GM12891 (cell line): Measurements from ENCODE around the gene SLC11A2.

ENCODE experiments used
- DNase-seq: peaks from one replicate; pipeline ENCODE4 v3.0.0; 2011; ENCODE audit warnings: low spot score; ENCODE audit not compliant: insufficient read length
- FAIRE-seq: peaks from 2 replicates; lab custom pipeline; 2011; peaks lifted over from hg19 to GRCh38; lab: Jason Lieb, UNC
- PAX5 ChIP-seq: IDR thresholded peaks from 2 replicates; pipeline ENCODE4 v1.6.1; 2011; ENCODE audit warnings: low read length, moderate library complexity, mild to moderate bottlenecking; ENCODE audit not compliant: insufficient read depth, severe bottlenecking
- POLR2A ChIP-seq: IDR thresholded peaks from 2 replicates; pipeline ENCODE4 v1.6.1; 2011; ENCODE audit warnings: low read depth, low read length, control low read depth
- POLR2AphosphoS5 ChIP-seq: IDR thresholded peaks from 2 replicates; pipeline ENCODE4 v1.6.1; 2011; ENCODE audit warnings: low read depth, low read length, control low read depth
- POU2F2 ChIP-seq: IDR thresholded peaks from 2 replicates; pipeline ENCODE4 v1.6.1; 2011; ENCODE audit warnings: low read depth, mild to moderate bottlenecking, control low read depth, low read length, moderate library complexity
- SPI1 ChIP-seq: IDR thresholded peaks from 2 replicates; pipeline ENCODE4 v1.6.1; 2011; ENCODE audit warnings: low read depth, low read length, control low read depth
- TAF1 ChIP-seq: IDR thresholded peaks from 2 replicates; pipeline ENCODE4 v1.6.1; 2011; ENCODE audit warnings: low read depth, low read length, control low read depth

The SLC11A2 gene

DNA sequence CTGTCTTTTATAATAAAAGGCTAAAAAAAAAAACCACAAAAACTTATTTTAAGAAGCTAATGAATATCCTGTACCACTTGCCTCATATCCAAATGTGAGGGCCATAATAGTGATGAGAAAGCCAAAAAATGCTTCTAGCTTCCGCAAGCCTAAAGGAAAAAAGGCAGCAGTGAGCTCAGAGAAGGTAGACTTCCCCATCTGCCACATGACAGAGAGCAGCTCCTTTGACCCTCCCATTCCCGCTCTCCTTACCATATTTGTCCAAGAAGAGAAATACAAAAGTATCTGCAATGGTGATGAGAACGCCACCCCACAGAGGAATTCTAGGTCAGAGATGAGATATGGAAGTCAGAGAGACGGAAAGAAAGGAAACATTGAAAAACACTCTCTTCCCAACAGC, 27.1 kb downstream of the SLC11A2 start:
- TF ChIP-seq POU2F2 (no peak), TAF1 (no peak), POLR2A (no peak), POLR2AphosphoS5 (no peak), PAX5 (no peak), SPI1 (no peak)
- FAIRE-seq (no peak), DNase-seq (no peak)

DNA sequence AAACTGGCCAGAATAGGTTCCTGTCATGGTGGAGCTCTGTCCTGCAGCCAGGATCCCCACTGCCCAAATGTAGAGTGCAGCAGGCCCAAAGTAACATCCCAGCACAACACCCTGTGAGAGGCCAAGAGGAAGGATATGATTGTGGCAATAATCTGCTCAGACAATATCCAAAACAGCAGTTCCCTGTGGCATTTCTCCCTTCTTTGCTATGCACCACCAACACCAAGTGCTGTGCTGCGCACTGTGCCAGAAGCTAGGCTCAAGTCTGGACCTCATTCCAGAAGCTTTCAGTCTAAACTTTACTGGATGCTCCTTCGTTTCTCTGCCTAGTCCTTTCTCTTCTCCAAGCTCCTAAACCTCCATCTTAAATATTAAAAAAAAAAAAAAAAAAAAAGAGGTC, 33.4 kb downstream of the SLC11A2 start:
- TF ChIP-seq TAF1 (no peak), POLR2A (no peak)
- no peak for FAIRE-seq
- no peak for DNase-seq

DNA sequence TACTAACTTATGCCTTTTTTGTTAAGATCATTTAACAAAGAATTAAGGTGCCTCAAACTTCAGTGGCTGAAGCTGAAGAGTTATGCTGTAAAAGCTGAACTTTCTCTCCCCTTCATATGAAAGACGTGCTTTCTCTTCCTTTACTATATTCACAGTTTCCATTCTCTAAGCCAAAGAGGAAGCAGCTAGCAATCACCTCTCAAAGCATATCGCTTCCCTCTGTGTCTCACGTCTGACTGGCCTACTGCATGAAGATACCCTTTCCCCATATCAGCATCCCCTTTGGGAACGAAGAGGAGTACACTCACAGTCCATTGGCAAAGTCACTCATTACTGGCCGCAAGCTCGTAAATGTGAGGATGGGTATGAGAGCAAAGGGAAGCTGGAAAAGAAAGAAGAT, 34.9 kb downstream of the SLC11A2 start:
- TF ChIP-seq SPI1 (peak; percentile 19; the same call in 1 of the 2 replicates), POU2F2 (no peak), PAX5 (no peak), POLR2AphosphoS5 (no peak), POLR2A (no peak), TAF1 (no peak)
- FAIRE-seq = peak; percentile 35
- DNase-seq = no peak

DNA sequence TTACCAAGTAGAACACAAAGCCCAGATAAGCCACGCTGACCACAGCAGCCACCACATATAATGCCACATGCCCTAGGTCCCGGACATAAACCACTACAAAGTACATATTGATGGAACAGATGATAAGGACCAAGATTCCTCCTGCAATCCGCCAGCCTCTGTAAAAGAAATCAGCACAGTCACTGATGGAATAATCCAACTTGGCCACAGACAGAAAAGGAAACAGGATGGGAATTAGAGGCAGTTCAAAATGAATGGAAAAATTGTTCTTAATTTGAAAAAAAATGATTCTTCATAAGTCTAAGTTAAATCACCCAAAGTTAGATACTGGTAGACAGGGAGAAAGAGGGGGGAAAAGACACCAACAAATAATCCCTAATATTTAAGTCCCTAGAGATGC, 35.4 kb downstream of the SLC11A2 start:
- FAIRE-seq = no peak
- TF ChIP-seq TAF1 = no peak
- TF ChIP-seq POLR2A = no peak
- no peak for TF ChIP-seq POLR2AphosphoS5
- TF ChIP-seq PAX5 = no peak
- TF ChIP-seq POU2F2 = no peak
- no peak for TF ChIP-seq SPI1
- no peak for DNase-seq

DNA sequence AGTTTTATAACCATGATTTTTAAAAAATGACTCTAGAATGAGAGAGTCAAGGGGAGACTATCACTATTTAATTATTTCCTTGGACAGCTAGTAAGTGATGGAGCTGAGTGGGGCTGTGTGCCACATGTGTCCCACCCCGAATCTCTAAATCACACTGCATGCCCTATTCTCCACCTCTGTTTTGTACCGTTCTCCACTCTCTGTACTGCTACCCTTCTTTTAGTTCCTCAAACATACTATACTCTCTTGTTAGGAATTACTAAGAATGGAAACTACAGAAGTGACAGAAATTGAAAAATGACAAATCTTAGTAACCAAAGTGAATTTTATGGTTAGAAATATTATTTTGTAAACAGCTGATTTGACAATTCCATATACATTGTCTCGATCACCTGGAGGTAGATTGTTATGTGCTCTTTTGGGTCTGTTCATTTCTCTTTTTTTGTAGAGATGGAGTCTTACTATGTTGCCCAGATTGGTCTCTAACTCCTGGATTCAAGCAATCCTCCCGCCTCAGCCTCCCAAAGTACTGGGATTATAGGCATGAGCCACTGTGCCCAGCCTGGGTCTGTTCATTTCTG, 35.9 kb downstream of the SLC11A2 start:
- TF ChIP-seq SPI1 (no peak), POU2F2 (no peak), TAF1 (no peak), PAX5 (no peak), POLR2A (no peak), POLR2AphosphoS5 (no peak)
- FAIRE-seq = no peak
- no peak for DNase-seq

DNA sequence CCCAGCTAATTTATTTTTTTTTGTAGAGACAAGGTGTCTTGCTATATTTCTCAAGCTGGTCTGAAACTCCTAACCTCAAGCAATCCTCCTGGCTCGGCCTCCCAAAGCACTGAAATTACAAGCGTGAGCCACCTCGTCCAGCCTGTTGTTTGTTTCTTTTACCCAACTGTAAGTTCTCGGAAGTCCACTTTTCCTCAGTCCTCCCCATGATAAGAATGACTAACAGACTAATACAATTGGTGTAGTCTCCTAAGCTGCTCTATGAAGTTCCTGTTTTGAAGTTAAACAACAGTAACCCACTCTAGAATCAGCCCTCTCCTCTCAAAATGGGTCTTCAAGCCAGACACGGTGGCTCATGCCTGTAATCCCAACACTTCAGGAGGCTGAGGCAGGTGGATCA, 37.3 kb downstream of the SLC11A2 start:
- FAIRE-seq (no peak), DNase-seq (no peak)
- TF ChIP-seq POLR2AphosphoS5 = no peak
- TF ChIP-seq POLR2A = no peak
- TF ChIP-seq PAX5 = no peak
- TF ChIP-seq TAF1 = no peak

DNA sequence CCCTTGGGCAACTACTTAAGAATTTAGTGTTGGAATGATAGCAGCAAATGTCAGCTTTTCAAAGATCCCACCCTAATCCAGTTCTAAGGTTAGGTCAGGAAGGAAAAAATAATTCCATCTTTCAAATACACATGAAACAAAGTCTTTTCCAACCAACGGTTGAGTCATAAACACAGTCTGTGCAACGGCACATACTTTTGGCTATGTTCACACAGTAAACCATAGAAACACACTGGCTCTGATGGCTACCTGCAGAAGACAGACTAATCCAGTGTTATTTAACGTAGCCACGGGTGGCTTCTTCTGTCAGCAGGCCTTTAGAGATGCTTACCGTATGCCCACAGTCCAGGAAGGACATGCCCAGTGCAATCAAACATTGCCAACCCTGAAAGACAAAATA, 38.1 kb downstream of the SLC11A2 start:
- FAIRE-seq = no peak
- no peak for DNase-seq
- TF ChIP-seq POLR2AphosphoS5 (no peak), PAX5 (no peak), SPI1 (no peak), POLR2A (no peak), POU2F2 (no peak), TAF1 (no peak)

DNA sequence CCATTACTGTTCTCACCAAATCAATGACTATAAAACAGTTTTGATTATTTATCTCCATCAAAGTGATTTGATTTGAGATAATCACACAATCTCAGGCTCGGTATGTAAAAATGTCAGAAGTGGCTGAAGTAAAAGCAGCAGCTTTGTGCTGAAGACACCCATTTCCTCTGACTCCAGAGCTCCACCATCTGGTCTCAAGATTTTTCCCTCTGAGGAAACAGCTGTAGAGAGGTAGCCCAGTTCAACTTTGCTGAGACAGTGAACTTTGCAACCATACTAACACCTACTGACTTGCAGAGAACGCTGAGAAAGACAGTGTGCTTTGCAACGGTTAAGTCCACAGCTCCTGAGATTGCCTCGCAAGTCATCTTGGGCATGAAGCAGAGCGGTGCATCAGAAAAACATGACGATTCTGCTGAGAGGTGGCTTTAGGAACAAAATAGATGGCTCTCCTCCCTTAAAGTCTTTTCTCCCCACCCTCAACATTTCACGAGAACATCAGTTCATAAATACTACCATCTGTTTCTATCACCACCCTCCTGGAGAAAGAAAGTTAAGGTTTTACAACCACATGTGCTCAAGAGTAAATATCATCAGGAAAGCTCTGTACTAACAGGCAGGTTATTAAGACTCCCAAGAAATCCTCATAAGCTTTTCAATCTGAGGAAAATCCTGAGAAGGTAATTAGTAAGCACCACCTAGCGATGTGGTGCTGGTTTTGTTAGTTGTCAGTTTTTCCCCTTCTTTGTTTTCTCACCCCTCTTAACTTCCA, 39.0 kb downstream of the SLC11A2 start:
- DNase-seq = no peak
- TF ChIP-seq TAF1 (no peak), PAX5 (no peak), POLR2AphosphoS5 (no peak), POU2F2 (no peak), POLR2A (no peak), SPI1 (no peak)
- FAIRE-seq = peak; percentile 75

DNA sequence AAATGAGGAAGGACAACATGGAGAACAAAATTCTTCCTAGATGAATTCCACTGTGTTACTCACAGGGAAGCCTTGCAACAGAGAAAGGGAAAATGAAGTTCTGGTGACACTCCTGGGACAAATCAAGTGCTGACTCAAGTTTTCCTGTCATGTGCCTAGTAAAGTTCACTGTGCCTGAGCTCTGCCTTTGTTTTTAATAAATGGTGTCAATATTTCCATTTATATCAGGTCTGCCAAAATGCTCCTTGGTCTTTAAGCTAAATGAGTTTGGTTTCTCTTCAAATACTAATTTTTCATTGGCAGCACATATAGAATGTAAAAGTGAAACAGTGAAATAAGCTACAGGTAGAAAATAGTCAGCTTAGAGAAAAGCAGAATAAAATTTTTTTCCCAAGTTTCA, 40.9 kb downstream of the SLC11A2 start:
- FAIRE-seq (no peak), DNase-seq (no peak)
- TF ChIP-seq PAX5 (no peak), POLR2A (no peak), POLR2AphosphoS5 (no peak), TAF1 (no peak), POU2F2 (no peak), SPI1 (no peak)

DNA sequence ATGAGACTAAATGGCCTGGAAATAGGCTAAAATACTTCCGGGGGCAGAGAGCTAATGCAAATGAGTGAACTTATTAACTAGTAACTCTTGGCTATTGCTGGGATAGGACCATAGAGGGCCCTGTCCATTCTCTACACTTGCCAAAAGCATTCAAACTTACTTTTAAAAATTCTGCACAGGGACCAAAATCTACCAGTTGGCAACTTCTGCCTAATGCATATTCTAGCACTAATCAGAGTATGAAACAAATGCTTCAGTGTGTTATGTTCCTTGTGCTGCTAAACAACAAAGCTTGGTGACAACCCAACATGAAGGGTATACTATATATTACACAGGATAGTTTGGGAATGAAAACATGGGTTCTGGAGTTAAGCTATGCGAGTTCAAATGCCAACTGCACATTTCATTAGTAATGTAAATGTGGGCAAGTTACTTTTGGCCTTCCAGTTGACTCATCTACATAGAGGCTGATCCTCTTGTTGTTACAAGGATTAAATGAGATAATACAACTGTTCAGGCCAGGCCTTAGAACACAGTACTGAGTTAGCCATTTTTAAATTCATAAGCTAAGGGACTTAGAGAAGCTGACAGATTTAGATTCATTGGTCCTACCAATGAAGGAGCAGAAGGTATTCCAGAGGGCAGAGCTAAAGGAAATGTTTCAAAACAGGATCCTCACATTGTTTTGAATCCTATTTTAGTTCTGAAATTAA, 41.4 kb downstream of the SLC11A2 start:
- no peak for DNase-seq
- TF ChIP-seq TAF1 (no peak), POU2F2 (no peak), PAX5 (no peak), SPI1 (no peak), POLR2AphosphoS5 (no peak), POLR2A (no peak)
- FAIRE-seq = no peak
